GM19239 (cell line): ENCODE measurements around the gene DUSP6.

Experiments used
- DNase-seq: peaks from one replicate; pipeline ENCODE4 v3.0.0; 2011; ENCODE audit warnings: low spot score; ENCODE audit not compliant: insufficient read length
- FAIRE-seq: peaks from 2 replicates; lab custom pipeline; 2011; peaks lifted over from hg19 to GRCh38; lab: Jason Lieb, UNC

DUSP6 gene

GRCh38 chr12:89306827-89307473, 45.4 kb downstream of the DUSP6 start:
- FAIRE-seq (no peak), DNase-seq (no peak)

DNA sequence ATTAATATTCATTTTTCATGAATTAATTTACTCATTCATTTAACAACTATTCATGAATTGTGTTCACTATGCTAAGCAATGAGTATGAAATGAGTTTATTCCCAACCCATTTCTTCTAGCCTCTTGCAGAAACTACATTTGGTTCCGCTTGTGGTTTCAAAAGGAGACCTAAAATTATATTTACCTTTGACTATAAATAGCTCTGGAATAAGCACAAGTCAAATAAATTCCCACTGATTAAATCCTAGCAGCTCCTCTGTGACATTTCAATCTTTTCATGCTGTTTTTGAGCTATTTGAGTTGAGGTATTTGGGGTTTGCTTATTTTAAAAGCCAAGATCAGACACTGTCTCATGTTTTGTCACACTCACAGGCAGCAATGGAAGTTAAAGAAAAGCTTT, 46.9 kb downstream of the DUSP6 start:
- DNase-seq (no peak), FAIRE-seq (no peak)

GRCh38 chr12:89299931-89300330, 52.4 kb downstream of the DUSP6 start:
- FAIRE-seq: no peak
- no peak for DNase-seq

GRCh38 chr12:89299417-89299816, 52.9 kb downstream of the DUSP6 start:
- no peak for FAIRE-seq
- no peak for DNase-seq
